Neuron (in vitro differentiated cells): ENCODE data around the gene RNF207.

Experiments
- H2AFZ ChIP-seq: one replicate; pipeline ENCODE4 v1.6.1; 2013; ENCODE audit warnings: low read depth, mild to moderate bottlenecking, inconsistent platforms, low read length, moderate library complexity
- H3K27me3 ChIP-seq: one replicate; pipeline ENCODE4 v1.6.1; 2013; ENCODE audit warnings: low read length; ENCODE audit not compliant: insufficient read depth
- H3K36me3 ChIP-seq: one replicate; pipeline ENCODE4 v1.6.1; 2013; ENCODE audit warnings: low read length; ENCODE audit not compliant: insufficient read depth
- H3K4me1 ChIP-seq: one replicate; pipeline ENCODE4 v1.6.1; 2013; ENCODE audit warnings: low read length; ENCODE audit not compliant: insufficient read depth
- H3K4me3 ChIP-seq: 2 replicates; pipeline ENCODE4 v1.5.1; 2013; ENCODE audit warnings: mild to moderate bottlenecking, low read length, moderate library complexity
- H3K9me3 ChIP-seq: one replicate; pipeline ENCODE4 v1.6.1; 2013; ENCODE audit warnings: low read length

The RNF207 gene

DNA sequence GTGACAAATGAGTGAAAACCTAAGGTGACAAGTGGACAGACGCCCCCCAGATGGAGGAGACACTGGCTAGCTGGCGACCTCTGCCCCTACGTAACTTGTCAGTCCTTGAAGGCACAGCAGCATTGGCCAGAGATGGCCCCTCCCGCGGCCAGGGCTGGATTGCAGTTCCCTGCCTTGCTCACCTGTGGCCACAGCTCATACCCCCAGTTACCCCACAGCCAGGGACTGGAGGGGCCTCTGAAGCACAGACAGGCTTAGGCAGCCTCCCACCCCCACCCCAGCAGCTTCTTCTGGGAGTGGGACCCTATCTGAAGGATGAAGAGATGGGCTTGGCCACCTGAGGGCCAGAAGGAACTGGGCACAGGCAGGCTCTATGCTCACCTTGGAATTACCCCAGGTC lies 41.7 kb downstream of the RNF207 start:
- H3K9me3 ChIP-seq, result no peaks in the 10 kb centered on the region
- no peaks in the 10 kb centered on the region for H3K27me3 ChIP-seq
- peaks cover 6% of the 10 kb centered on the region for H3K36me3 ChIP-seq
- H3K4me3 ChIP-seq, result no peak overlapping the region
- peaks cover 37% of the 10 kb centered on the region for H3K4me1 ChIP-seq
- no peak overlapping the region for H2AFZ ChIP-seq

DNA sequence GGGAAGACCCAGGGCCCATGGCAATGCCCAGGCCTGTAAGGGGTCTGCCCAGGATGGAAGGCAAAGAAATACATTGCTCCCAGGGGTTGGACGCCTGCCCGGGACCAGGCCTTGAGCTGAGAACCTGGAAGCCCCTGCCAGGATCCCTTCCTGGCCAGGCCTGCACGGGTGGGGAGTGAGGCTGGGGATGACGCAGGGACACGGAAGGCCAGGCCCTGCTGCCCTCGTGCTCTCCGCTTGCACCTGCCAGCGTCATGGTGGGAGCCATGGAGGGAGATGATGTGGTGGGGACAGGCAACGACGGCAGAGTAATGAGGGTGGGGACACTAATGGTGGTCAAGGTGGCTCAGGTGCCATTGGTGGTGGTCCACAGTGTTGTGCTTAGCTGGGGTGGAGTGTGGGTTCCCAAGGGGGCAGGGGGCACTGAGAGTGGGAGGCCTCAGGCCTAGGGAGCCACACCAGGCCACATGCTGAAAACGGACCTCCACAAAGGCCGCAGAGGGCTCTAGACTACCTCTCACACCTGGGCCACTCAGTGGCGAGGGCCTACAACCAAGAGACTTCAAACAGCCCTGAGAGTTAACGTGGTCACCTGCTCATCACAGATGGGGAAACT lies 42.4 kb downstream of the RNF207 start:
- no peaks in the 10 kb centered on the region for H3K27me3 ChIP-seq
- H3K9me3 ChIP-seq, result no peaks in the 10 kb centered on the region
- H3K4me1 ChIP-seq, result peaks cover 31% of the 10 kb centered on the region
- H3K4me3 ChIP-seq, result no peak overlapping the region
- H3K36me3 ChIP-seq, result peaks cover 9% of the 10 kb centered on the region
- H2AFZ ChIP-seq, result no peak overlapping the region

DNA sequence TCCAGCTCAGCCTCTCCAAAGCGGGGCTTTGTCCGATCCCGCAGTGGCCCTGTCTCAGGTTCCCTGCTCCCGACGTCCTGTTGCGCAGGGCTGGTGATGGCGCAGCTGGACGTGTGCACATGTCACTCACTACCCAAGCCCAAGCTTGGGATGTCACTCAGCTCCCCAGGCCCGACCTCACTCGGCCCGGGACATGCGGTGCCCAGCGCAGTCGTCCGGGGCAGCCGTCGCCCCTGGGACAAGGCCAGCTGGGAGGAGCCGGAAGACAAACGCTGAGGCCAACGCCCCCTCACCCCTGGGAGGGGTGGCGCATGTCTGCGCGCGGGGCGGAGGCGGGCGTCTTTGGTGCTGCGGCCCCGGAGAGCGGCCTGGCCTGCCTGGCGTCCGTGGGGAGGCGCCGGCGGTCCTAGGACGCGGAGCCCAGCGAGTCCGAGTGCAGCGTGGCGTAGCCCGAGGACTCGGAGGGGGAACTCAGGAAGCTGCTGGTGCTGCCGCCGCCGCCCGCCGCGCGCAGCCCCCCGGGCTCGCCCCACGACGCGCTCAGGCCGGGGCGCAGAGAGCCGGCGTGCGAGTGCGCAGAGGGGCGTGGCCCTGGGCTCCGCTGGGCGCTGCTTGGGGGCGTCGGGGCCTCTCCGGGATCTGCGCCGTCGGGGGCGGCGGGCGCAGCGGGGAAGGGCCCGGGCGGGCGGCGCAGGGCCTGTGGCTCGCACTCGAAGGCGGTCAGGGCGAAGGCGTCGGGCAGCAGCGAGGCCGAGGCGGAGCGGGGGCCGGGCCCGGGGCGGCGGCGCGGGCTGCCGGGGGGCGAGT lies 43.2 kb downstream of the RNF207 start:
- Histone ChIP-seq H3K27me3 (no peaks in the 10 kb centered on the region), H3K4me1 (peaks cover 22% of the 10 kb centered on the region), H3K4me3 (no peak overlapping the region), H2AFZ (no peak overlapping the region), H3K36me3 (peaks cover 18% of the 10 kb centered on the region), H3K9me3 (no peaks in the 10 kb centered on the region)

DNA sequence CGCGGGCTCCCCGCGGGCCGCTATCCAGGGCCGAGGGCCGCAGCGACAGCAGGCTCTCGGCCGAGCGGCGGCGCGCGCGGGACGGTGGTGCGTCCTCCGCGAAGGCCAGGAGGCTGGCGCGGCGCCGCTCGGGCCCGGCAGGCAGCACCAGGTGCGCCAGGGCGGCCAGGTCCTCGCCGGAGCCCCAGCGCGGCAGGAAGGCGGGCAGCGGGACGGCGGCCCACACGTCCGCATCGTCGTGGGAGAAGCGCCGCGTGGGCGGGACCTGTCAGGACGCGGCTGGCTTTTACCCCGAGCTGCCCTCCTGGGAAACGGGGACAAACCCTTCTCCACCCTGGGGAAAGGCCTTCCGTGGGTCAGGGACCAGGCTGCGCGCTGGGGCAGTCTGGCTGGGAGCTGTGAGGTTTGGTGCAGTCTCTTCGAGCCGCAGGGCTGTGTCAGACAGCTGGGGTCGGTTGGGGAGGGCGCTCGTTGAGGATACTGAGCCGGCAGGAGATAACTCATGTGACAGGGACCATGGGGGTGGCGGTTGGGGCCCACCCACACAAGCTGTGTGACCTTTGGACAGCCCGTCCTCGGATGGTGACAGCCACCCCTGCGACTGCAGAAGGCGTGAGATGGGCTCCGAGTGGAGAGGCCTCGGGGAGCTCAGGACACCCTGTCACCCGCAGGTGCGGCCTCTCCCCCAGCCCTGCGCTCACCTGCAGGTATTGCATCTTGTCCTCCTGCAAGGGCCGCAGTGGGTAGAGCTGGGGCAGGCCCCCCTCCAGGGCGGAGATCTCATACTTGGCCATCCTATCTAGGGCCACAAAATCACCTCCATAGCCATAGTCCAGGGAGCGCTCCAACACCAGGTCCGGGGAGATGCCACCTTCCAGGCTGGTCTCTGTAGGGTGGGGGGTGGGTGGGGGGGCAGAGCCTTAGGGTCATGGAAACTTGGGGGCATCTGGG lies 44.1 kb downstream of the RNF207 start:
- no peak overlapping the region for H3K4me3 ChIP-seq
- H3K27me3 ChIP-seq, result no peaks in the 10 kb centered on the region
- H3K36me3 ChIP-seq, result peaks cover 24% of the 10 kb centered on the region
- peaks cover 17% of the 10 kb centered on the region for H3K4me1 ChIP-seq
- no peaks in the 10 kb centered on the region for H3K9me3 ChIP-seq
- no peak overlapping the region for H2AFZ ChIP-seq

DNA sequence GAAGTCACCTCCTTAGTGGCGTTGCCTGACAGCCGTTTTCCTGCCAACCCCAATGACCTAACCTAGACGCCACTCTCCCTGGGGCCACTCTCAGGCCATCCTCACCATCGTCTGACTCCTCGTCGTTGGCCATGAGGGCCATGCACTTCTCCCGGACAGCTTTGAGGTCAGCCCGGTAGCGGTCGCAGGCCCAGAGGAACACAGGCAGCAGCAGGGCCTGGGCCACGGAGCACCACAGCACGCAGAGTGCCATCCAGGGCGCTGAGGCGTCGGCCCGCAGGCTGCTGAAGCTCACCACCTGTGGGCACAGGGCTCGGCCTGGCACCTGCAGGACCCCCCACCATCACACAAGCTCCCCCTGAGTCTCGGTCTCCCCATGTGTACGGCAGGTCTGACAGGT lies 45.3 kb downstream of the RNF207 start:
- Histone ChIP-seq H3K27me3 (no peaks in the 10 kb centered on the region), H3K4me1 (peaks cover 16% of the 10 kb centered on the region), H3K9me3 (no peaks in the 10 kb centered on the region), H3K4me3 (no peak overlapping the region), H2AFZ (no peak overlapping the region), H3K36me3 (peaks cover 24% of the 10 kb centered on the region)

DNA sequence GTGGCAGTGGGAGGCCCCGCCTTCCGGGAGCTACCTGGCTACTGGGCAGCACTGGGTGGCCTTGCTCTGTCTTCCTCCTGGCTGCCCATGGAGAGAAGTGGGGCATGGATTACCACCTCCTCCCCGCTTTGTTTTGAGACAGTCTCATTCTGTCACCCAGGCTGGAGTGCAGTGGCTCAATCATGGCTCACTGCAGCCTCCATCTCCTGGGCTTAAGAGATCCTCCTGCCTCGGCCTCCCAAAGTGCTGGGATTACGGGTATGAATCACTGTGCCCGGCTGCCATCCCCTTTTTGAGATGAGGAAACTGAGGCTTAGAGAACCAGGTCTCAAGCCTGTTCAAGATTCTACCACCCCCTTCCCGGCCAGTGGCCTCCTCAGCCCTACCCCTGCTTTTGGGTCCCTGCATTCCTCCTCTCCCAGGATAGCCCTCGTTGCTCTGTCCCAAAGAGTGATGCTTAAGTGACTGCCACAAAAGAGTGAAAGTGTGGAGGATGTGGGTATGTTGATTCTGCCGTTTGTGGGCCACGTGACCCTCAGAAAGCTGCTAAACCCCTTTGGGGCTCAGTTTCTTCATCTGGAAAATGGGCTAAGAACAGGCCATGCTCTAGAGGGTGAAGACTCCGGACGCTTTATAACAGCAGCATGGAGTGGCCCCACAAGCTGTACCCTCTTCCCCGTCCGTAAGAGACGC lies 45.9 kb downstream of the RNF207 start:
- H3K27me3 ChIP-seq, result no peaks in the 10 kb centered on the region
- H2AFZ ChIP-seq, result no peak overlapping the region
- H3K4me3 ChIP-seq, result no peak overlapping the region
- H3K36me3 ChIP-seq, result peaks cover 24% of the 10 kb centered on the region
- H3K4me1 ChIP-seq, result peaks cover 10% of the 10 kb centered on the region
- no peaks in the 10 kb centered on the region for H3K9me3 ChIP-seq

DNA sequence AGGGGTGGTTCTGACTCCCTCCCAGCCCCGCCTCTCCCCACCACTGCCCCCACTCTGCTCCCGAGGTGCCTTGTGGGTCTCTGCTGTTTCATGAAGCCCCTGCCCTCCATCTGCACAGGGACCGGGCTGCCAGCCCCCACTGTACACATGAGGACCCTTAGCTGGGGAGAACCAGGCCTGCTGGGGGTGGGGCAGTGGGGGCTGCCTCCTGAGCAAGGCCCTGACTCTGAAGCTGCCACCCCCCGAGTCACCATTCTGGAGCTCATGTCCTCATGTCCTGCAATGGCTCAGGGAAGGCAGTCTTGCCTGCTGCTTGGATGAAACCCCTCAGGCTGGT lies 46.4 kb downstream of the RNF207 start:
- H3K36me3 ChIP-seq, result peaks cover 24% of the 10 kb centered on the region

DNA sequence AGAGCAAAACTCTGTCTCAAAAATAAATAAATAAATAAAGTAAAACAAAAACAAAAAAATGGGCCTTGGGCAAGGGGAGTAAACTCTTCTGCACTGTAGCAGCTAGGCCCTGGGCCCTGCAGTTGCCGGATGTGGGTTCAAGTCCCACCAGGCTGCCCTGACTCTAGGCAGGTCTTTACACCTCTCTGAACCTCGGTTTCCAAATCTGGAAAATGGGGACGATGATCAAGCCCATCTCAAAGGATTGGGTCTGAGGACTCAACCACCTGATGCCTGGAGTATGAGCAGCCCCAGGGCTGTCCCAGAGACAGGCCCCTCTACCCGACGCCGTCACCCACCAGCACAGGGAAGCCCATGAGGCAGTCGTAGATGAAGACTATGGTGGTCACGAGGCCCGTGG lies 47.5 kb downstream of the RNF207 start:
- no peak overlapping the region for H3K4me3 ChIP-seq
- H3K27me3 ChIP-seq, result no peaks in the 10 kb centered on the region
- H2AFZ ChIP-seq, result no peak overlapping the region
- H3K36me3 ChIP-seq, result peaks cover 24% of the 10 kb centered on the region
- no peaks in the 10 kb centered on the region for H3K4me1 ChIP-seq
- H3K9me3 ChIP-seq, result no peaks in the 10 kb centered on the region

More for the DNA sequence above, 46.4 kb downstream of the RNF207 start:
- peaks cover 5% of the 10 kb centered on the region for H3K4me1 ChIP-seq
- H3K27me3 ChIP-seq, result no peaks in the 10 kb centered on the region
- H3K9me3 ChIP-seq, result no peaks in the 10 kb centered on the region
- H3K4me3 ChIP-seq, result no peak overlapping the region
- no peak overlapping the region for H2AFZ ChIP-seq

DNA sequence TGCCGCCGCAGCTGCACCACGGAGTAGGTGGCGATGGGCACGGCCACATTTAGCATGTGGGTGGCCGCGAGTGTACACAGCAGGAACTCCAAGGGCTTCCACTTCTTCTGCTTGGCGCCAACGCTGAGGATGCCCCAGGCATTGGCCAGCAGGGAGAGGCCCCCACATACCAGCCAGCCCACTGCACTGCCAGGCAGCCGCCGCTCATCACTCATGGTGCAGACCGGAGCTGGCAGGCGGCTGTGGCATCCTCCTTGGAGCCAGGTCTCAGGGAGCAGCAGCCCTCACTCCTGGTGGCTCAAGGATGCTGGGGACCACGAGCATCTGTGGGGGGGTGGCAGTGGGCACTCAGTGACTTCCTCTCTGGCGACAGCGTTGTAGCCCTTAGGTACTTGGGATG lies 48.8 kb downstream of the RNF207 start:
- Histone ChIP-seq H2AFZ (no peak overlapping the region), H3K4me3 (no peak overlapping the region), H3K27me3 (no peaks in the 10 kb centered on the region), H3K9me3 (no peaks in the 10 kb centered on the region), H3K36me3 (peaks cover 22% of the 10 kb centered on the region), H3K4me1 (peaks cover 4% of the 10 kb centered on the region)

DNA sequence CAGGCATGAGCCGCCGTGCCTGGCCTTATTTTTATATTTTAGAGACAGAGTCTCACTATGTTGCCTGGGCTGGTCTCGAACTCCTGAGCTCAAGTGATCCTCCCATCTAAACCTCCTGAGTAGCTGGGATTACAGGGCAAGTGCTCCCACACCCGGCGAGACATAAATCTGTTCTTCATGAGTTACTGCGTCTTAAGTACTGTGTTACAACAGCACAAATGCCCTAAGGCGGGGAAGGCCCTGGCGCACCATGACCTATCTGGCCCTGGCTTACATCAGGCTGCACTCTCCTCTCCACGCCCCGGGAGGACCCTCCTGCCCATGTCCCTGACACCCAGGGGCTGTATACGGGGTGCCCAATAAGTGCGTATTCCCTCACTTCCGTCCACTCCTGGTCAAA lies 50.7 kb downstream of the RNF207 start:
- no peaks in the 10 kb centered on the region for H3K27me3 ChIP-seq
- H3K4me1 ChIP-seq, result peaks cover 8% of the 10 kb centered on the region
- H3K36me3 ChIP-seq, result peaks cover 19% of the 10 kb centered on the region
- H2AFZ ChIP-seq, result no peak overlapping the region
- H3K4me3 ChIP-seq, result no peak overlapping the region
- no peaks in the 10 kb centered on the region for H3K9me3 ChIP-seq

DNA sequence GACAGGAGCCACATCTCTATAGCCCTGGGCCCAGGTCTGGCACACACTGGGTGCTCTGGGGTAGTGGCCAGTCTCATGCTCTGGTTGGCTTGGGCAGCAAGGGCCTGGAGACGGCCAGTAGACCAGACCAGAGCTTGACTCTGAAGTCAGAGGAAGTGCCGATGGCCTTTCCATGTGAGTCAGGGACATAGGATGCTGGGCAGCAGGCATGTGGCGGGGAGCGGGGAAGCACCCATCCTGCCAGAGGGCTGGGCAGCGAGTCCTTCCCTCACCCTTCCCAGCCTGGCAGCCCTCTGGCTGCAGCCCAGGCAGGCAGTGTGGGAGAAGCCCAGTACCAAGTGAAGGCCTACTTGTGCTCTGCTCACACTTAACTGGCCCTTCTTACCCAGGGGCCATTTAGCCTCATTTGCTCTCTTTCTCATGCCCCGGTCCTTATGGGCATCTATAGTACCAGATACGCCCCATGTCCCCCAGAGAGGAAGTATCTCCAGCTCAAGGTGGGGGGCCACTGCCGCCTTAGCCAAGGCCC lies 51.7 kb downstream of the RNF207 start:
- Histone ChIP-seq H3K4me1 (peaks cover 16% of the 10 kb centered on the region), H3K36me3 (peaks cover 19% of the 10 kb centered on the region), H2AFZ (no peak overlapping the region), H3K4me3 (no peak overlapping the region), H3K9me3 (no peaks in the 10 kb centered on the region), H3K27me3 (no peaks in the 10 kb centered on the region)

DNA sequence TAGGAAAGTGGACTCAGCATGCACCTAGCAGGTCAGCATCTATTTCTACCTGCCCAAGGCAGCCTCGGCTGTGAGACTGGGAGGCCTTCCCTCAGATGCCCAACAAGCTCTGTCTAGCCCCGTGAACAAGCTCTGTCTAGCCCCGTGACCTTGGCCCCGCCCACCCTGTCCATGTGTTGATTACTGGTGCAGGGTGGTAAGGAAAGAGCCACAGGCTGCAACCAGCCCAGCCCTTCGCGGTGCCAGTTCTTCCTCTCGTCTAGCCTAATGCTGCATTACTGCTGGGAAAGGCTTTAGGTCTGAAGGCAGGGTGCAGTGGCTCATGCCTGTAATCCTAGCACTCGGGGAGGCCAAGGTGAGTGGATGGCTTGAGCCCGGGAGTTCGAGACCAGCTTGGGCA lies 52.8 kb downstream of the RNF207 start:
- Histone ChIP-seq H3K27me3 (no peaks in the 10 kb centered on the region), H3K9me3 (no peaks in the 10 kb centered on the region), H3K4me3 (no peak overlapping the region), H3K4me1 (peaks cover 17% of the 10 kb centered on the region), H3K36me3 (peaks cover 11% of the 10 kb centered on the region), H2AFZ (no peak overlapping the region)
